B cell (primary cell): ENCODE data around the gene NID1. TPM values are rescaled to one million over a fixed set of nuclear protein-coding genes. Genes with fewer than 3 reads are reported as not detected.

ENCODE experiments used
- ATAC-seq: fragments of 200-7000 bp; cut with Tn5 transposase; one replicate; pipeline ENCODE4 v1.10.0; 2021; ENCODE audit warnings: low read depth, mild to moderate bottlenecking, moderate number of reproducible peaks, moderate library complexity
- CTCF ChIA-PET: fragments of 350-600 bp; sonication (Branson Sonifier 250); formaldehyde crosslinking; loops from one replicate; lab custom pipeline; 2021; ENCODE audit warnings: antibody characterized with exemption, inconsistent platforms; lab: Charles Lee
- POLR2A ChIA-PET: fragments of 350-600 bp; sonication (Branson Sonifier 250); formaldehyde crosslinking; loops from one replicate; lab custom pipeline; 2021; ENCODE audit warnings: antibody characterized with exemption; lab: Charles Lee
- DNase-seq: peaks from one replicate; pipeline ENCODE4 v3.0.0; 2013
- H2AFZ ChIP-seq: 2 replicates; pipeline ENCODE4 v1.6.1; 2012; ENCODE audit warnings: mild to moderate bottlenecking, low read depth, low read length; ENCODE audit not compliant: insufficient read depth, poor library complexity, severe bottlenecking
- H3K27ac ChIP-seq, 2 donors: 1 replicate in 1 of 2; 2 replicates in 1 of 2; pipeline ENCODE4 v1.5.1; 2012 to 2013; ENCODE audit warnings: low read length in 2 of 2, mild to moderate bottlenecking in 2 of 2, moderate library complexity in 1 of 2
- H3K27me3 ChIP-seq, 4 experiments: fragments of 200-600 bp in 1 of 4; sonication (generic) in 1 of 4; replicated peaks in 1 of 4; 1 replicate in 2 of 4; 2 replicates in 2 of 4; pipeline versions ENCODE4 v1.6.1 to v1.7.0; 2013 to 2016; ENCODE audit warnings: low read length in 3 of 4, mild to moderate bottlenecking in 2 of 4, mixed read lengths in 1 of 4, moderate library complexity in 1 of 4; ENCODE audit not compliant: insufficient read depth in 4 of 4, control insufficient read depth in 3 of 4; ENCODE audit errors: control extremely low read depth in 1 of 4
- H3K36me3 ChIP-seq, 2 experiments: replicated peaks in 1 of 2; 1 replicate in 1 of 2; 2 replicates in 1 of 2; pipeline versions ENCODE4 v1.6.1 to v1.7.1; 2013; ENCODE audit warnings: low read length in 1 of 2; ENCODE audit not compliant: insufficient read depth in 2 of 2, control insufficient read depth in 1 of 2; ENCODE audit errors: control extremely low read depth in 1 of 2, extremely low read depth in 1 of 2
- H3K4me1 ChIP-seq, 2 donors: fragments of 200-600 bp in 1 of 2; sonication (generic) in 1 of 2; 1 replicate in 1 of 2; 2 replicates in 1 of 2; pipeline versions ENCODE4 v1.5.1 to v1.6.1; 2013 to 2017; ENCODE audit warnings: low read length in 2 of 2; ENCODE audit not compliant: control insufficient read depth in 2 of 2, insufficient read depth in 2 of 2
- H3K4me2 ChIP-seq: replicated peaks from 2 replicates; pipeline ENCODE3; 2012; ENCODE audit warnings: mild to moderate bottlenecking, low read depth, low read length; ENCODE audit not compliant: poor library complexity, severe bottlenecking
- H3K4me3 ChIP-seq, 5 experiments: fragments of 200-600 bp in 1 of 5; sonication (generic) in 1 of 5; 1 replicate in 3 of 5; 2 replicates in 2 of 5; pipeline versions ENCODE4 v1.5.1 to v1.7.0; 2011 to 2016; ENCODE audit warnings: low read length in 4 of 5, mild to moderate bottlenecking in 4 of 5, low read depth in 2 of 5, control low read depth in 1 of 5, moderate library complexity in 1 of 5; ENCODE audit not compliant: insufficient read depth in 1 of 5; ENCODE audit errors: control extremely low read depth in 1 of 5, extremely low read depth in 1 of 5
- H3K79me2 ChIP-seq: fragments of 200-600 bp; sonication (generic); one replicate; pipeline ENCODE4 v1.6.0; 2016; ENCODE audit warnings: low read length; ENCODE audit not compliant: control insufficient read depth, insufficient read depth
- H3K9ac ChIP-seq: fragments of 200-600 bp; sonication (generic); 2 replicates; pipeline ENCODE4 v1.6.1; 2017; ENCODE audit warnings: mild to moderate bottlenecking, low read length, moderate library complexity
- H3K9me3 ChIP-seq, 3 donors: one replicate each; pipeline versions ENCODE4 v1.6.1 to v1.7.1; 2013; ENCODE audit warnings: low read length in 2 of 3; ENCODE audit not compliant: control insufficient read depth in 2 of 3, insufficient read depth in 1 of 3; ENCODE audit errors: control extremely low read depth in 1 of 3
- H4K20me1 ChIP-seq: 2 replicates; pipeline ENCODE4 v1.6.0; 2012; ENCODE audit warnings: mild to moderate bottlenecking, low read length; ENCODE audit not compliant: insufficient read depth, control insufficient read depth, poor library complexity, severe bottlenecking
- H3K27ac Mint-ChIP-seq: one replicate; pipeline ENCODE4 v1.8.0; 2021; ENCODE audit warnings: mixed read lengths
- H3K27me3 Mint-ChIP-seq: one replicate; pipeline ENCODE4 v1.8.0; 2021; ENCODE audit warnings: mixed read lengths
- H3K4me1 Mint-ChIP-seq: one replicate; pipeline ENCODE4 v1.8.0; 2021; ENCODE audit warnings: mixed read lengths
- H3K4me3 Mint-ChIP-seq: one replicate; pipeline ENCODE4 v1.8.0; 2021; ENCODE audit warnings: mixed read lengths
- H3K9me3 Mint-ChIP-seq: one replicate; pipeline ENCODE4 v1.8.0; 2022; ENCODE audit warnings: mixed read lengths; ENCODE audit not compliant: insufficient read depth
- CTCF ChIP-seq: fragments of 200-600 bp; IDR thresholded peaks from one replicate; pipeline ENCODE4 v1.8.0; 2022; ENCODE audit warnings: antibody characterized with exemption, mild to moderate bottlenecking
- EZH2 ChIP-seq: IDR thresholded peaks from 2 replicates; pipeline ENCODE4 v1.6.1; 2012; ENCODE audit warnings: borderline replicate concordance, low read depth, mild to moderate bottlenecking, moderate library complexity, low read length; ENCODE audit not compliant: insufficient read depth, poor library complexity, severe bottlenecking
- WGBS: methylation state at CpG from one replicate; pipeline ENCODE4 v1.1.5; 2013; ENCODE audit warnings: missing lambda C conversion rate; ENCODE audit not compliant: insufficient coverage; 5-methylcytosine and 5-hydroxymethylcytosine counted together
- intact Hi-C: fragments of 100-400 bp; cut with micrococcal nuclease; formaldehyde crosslinking; loops from one replicate; pipeline ENCODE4 v1.10.0; 2022
- polyA plus RNA-seq: library from polyadenylated mRNA; depleted of rRNA; stranded (reverse); fragments of >200 nt; gene quantifications from 2 replicates; pipeline ENCODE4 v1.2.3, GENCODE V29; 2012
- total RNA-seq, 2 donors: library from RNA; stranded (reverse); fragments of 120-200 nt in 1 of 2; gene quantifications; 1 replicate in 1 of 2; 2 replicates in 1 of 2; pipeline versions ENCODE4 v1.2.3 to v1.2.4, GENCODE V29; 2013 to 2022

Gene NID1
- total and polyA plus RNA-seq, 2 donors (not counting 1 experiment from before 2014, with no cell fraction given), result 0.06 TPM; not detected in 1

- no peaks in the 10 kb centered on the region for H3K4me1 Mint-ChIP-seq
- ATAC-seq (no peak), DNase-seq (no peak)
- H3K79me2 ChIP-seq, result no peaks in the 10 kb centered on the region
- ChIA-PET POLR2A (no interaction called here), CTCF (no interaction called here)
- H3K27ac Mint-ChIP-seq, result no peak overlapping the region
- H3K9me3 Mint-ChIP-seq, result no peaks in the 10 kb centered on the region
- 98% methylated on average over 5 of the region's 7 CpGs for WGBS
- no peak for TF ChIP-seq CTCF
- no peak for TF ChIP-seq EZH2
- no peak overlapping the region for H3K27ac ChIP-seq
- no peak overlapping the region for H3K4me3 ChIP-seq
- H3K9ac ChIP-seq, result no peak overlapping the region
- no peak overlapping the region for H3K4me2 ChIP-seq
- intact Hi-C loops, result no loop called here
- no peaks in the 10 kb centered on the region for H3K36me3 ChIP-seq
- H4K20me1 ChIP-seq, result no peaks in the 10 kb centered on the region
- no peaks in the 10 kb centered on the region for H3K27me3 ChIP-seq
- peaks cover 3% of the 10 kb centered on the region for H3K27me3 Mint-ChIP-seq
- H3K4me1 ChIP-seq, result no peaks in the 10 kb centered on the region
- H3K4me3 Mint-ChIP-seq, result no peak overlapping the region
- H3K9me3 ChIP-seq, result no peaks in the 10 kb centered on the region
- H2AFZ ChIP-seq, result no peak overlapping the region
Observed at GRCh38 chr1:236024641-236025040, 40.2 kb downstream of the NID1 start.

GRCh38 chr1:236023926-236024565, 40.8 kb downstream of the NID1 start:
- WGBS, result 95% methylated on average over 12 of the region's 15 CpGs
- H3K4me3 Mint-ChIP-seq, result no peak overlapping the region
- no peak overlapping the region for H3K9ac ChIP-seq
- no peaks in the 10 kb centered on the region for H3K4me1 Mint-ChIP-seq
- no peak overlapping the region for H2AFZ ChIP-seq
- H3K4me2 ChIP-seq, result no peak overlapping the region
- DNase-seq, result no peak
- ChIA-PET CTCF (no interaction called here), POLR2A (no interaction called here)
- no peaks in the 10 kb centered on the region for H3K79me2 ChIP-seq
- H3K4me3 ChIP-seq, result no peak overlapping the region
- TF ChIP-seq EZH2 (no peak), CTCF (no peak)
- H3K27me3 Mint-ChIP-seq, result peaks cover 4% of the 10 kb centered on the region
- H3K9me3 Mint-ChIP-seq, result no peaks in the 10 kb centered on the region
- H4K20me1 ChIP-seq, result no peaks in the 10 kb centered on the region
- intact Hi-C loops, result no loop called here
- H3K27ac Mint-ChIP-seq, result no peak overlapping the region
- no peak for ATAC-seq
- no peaks in the 10 kb centered on the region for H3K27me3 ChIP-seq
- H3K4me1 ChIP-seq, result no peaks in the 10 kb centered on the region
- no peaks in the 10 kb centered on the region for H3K9me3 ChIP-seq
- no peak overlapping the region for H3K27ac ChIP-seq
- H3K36me3 ChIP-seq, result no peaks in the 10 kb centered on the region
